Epithelial cell of proximal tubule (primary cell): ENCODE data around the gene CECR2. TPM values are rescaled to one million over a fixed set of nuclear protein-coding genes. Genes with fewer than 3 reads are reported as not detected.

ENCODE experiments used
- DNase-seq: peaks from one replicate; pipeline ENCODE4 v3.0.0-alpha.2; 2011; ENCODE audit warnings: low read depth
- H3K4me3 ChIP-seq: 2 replicates; pipeline ENCODE4 v1.5.1; 2011; ENCODE audit warnings: low read depth, mild to moderate bottlenecking, low read length
- total RNA-seq: library from RNA; depleted of rRNA; stranded (reverse); fragments of >200 nt; gene quantifications from 2 replicates; pipeline ENCODE4 v1.2.3, GENCODE V29; 2015
- TF ChIP-seq, protein P1 (sequence below): conservative IDR thresholded peaks from 2 replicates; pipeline ENCODE4 v1.5.1; 2012; ENCODE audit warnings: low read depth, mild to moderate bottlenecking, low read length

CECR2 gene
- total RNA-seq, 1 donor from 2014 or later, result 3.7 TPM

GRCh38 chr22:17397756-17398547, 28.7 kb downstream of the CECR2 start:
- TF ChIP-seq, protein P1, sequence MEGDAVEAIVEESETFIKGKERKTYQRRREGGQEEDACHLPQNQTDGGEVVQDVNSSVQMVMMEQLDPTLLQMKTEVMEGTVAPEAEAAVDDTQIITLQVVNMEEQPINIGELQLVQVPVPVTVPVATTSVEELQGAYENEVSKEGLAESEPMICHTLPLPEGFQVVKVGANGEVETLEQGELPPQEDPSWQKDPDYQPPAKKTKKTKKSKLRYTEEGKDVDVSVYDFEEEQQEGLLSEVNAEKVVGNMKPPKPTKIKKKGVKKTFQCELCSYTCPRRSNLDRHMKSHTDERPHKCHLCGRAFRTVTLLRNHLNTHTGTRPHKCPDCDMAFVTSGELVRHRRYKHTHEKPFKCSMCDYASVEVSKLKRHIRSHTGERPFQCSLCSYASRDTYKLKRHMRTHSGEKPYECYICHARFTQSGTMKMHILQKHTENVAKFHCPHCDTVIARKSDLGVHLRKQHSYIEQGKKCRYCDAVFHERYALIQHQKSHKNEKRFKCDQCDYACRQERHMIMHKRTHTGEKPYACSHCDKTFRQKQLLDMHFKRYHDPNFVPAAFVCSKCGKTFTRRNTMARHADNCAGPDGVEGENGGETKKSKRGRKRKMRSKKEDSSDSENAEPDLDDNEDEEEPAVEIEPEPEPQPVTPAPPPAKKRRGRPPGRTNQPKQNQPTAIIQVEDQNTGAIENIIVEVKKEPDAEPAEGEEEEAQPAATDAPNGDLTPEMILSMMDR, result no peak
- DNase-seq, result peak; percentile 6
- no peak overlapping the region for H3K4me3 ChIP-seq

GRCh38 chr22:17400305-17400704, 31.0 kb downstream of the CECR2 start:
- no peak for DNase-seq
- TF ChIP-seq, protein P1, result no peak
- H3K4me3 ChIP-seq, result no peak overlapping the region

GRCh38 chr22:17401728-17402127, 32.5 kb downstream of the CECR2 start:
- TF ChIP-seq, protein P1, result no peak
- DNase-seq, result no peak
- no peak overlapping the region for H3K4me3 ChIP-seq

GRCh38 chr22:17402293-17402692, 33.0 kb downstream of the CECR2 start:
- no peak overlapping the region for H3K4me3 ChIP-seq
- TF ChIP-seq, protein P1, result no peak
- DNase-seq, result no peak

GRCh38 chr22:17403906-17404305, 34.6 kb downstream of the CECR2 start:
- H3K4me3 ChIP-seq, result no peak overlapping the region
- peak; percentile 10 for DNase-seq
- TF ChIP-seq, protein P1, result no peak

DNA sequence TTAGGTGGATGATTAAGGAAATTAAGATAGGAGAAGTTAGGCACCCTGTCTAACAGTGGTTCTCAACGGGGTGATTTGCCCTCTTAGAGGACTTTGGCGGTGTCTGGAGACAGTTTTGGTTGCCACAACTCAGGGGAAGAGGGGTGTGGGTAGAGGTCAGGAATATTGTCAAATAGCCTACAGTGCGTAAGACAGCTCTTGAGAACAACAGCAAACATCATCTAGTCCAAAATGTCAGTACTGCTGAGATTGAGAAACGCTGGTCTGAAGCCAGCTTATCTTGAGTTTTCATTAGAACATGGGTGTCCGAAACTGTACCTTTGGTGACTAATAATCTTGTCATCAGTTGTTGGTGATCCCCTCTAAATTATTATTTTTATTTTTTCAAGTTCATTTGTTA, 38.4 kb downstream of the CECR2 start:
- H3K4me3 ChIP-seq, result no peak overlapping the region
- DNase-seq, result no peak
- TF ChIP-seq, protein P1, result no peak

GRCh38 chr22:17410576-17410975, 41.3 kb downstream of the CECR2 start:
- no peak for DNase-seq
- no peak overlapping the region for H3K4me3 ChIP-seq
- TF ChIP-seq, protein P1, result no peak
